ENCODE measurements around the gene PKD1L1. TPM values are rescaled to one million over a fixed set of nuclear protein-coding genes. Genes with fewer than 3 reads are reported as not detected.

Gene PKD1L1
- total RNA-seq, 1 experiment from 2014 or later: not detected

- no TSS peak for BruUV-seq (replicated peaks)
- H3K4me1 Mint-ChIP-seq (ENCODE audit: insufficient read depth, unreplicated experiment): peaks cover 39% of the 10 kb centered on the region
- POLR2A ChIA-PET: no interaction called here
Observed at GRCh38 chr7:47780555-47780954, 167.7 kb downstream of the PKD1L1 start.

GRCh38 chr7:47779341-47779771 is 168.9 kb downstream of the PKD1L1 start:
- Mint-ChIP-seq H3K27me3 (ENCODE audit: insufficient read depth, unreplicated experiment) (no peaks in the 10 kb centered on the region), H3K4me3 (ENCODE audit: unreplicated experiment) (no peak overlapping the region), H3K4me1 (ENCODE audit: insufficient read depth, unreplicated experiment) (peaks cover 30% of the 10 kb centered on the region), H3K36me3 (ENCODE audit: insufficient read depth, unreplicated experiment) (peaks cover 7% of the 10 kb centered on the region), H3K9me3 (ENCODE audit: unreplicated experiment) (no peaks in the 10 kb centered on the region), H3K27ac (ENCODE audit: low read depth, unreplicated experiment) (no peak overlapping the region)
- POLR2A ChIA-PET: interaction anchor here (0.6 kb wide), 1 partner anchor 21 kb away, joined by 3 read pairs; no protein-coding TSS in a partner anchor
- TF ChIP-seq, protein P1, sequence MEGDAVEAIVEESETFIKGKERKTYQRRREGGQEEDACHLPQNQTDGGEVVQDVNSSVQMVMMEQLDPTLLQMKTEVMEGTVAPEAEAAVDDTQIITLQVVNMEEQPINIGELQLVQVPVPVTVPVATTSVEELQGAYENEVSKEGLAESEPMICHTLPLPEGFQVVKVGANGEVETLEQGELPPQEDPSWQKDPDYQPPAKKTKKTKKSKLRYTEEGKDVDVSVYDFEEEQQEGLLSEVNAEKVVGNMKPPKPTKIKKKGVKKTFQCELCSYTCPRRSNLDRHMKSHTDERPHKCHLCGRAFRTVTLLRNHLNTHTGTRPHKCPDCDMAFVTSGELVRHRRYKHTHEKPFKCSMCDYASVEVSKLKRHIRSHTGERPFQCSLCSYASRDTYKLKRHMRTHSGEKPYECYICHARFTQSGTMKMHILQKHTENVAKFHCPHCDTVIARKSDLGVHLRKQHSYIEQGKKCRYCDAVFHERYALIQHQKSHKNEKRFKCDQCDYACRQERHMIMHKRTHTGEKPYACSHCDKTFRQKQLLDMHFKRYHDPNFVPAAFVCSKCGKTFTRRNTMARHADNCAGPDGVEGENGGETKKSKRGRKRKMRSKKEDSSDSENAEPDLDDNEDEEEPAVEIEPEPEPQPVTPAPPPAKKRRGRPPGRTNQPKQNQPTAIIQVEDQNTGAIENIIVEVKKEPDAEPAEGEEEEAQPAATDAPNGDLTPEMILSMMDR (IDR thresholded peaks at IDR 0.05; ENCODE audit: unreplicated experiment): no peak
- intact Hi-C loops (cut with micrococcal nuclease): no loop called here
- BruUV-seq (replicated peaks): no TSS peak
- DNase-seq (ENCODE audit: unreplicated experiment): no peak
- CTCF ChIA-PET: interaction anchor here (0.7 kb wide), 1 partner anchor 207 kb away, joined by 3 read pairs; no protein-coding TSS in a partner anchor

More at GRCh38 chr7:47780555-47780954, 167.7 kb downstream of the PKD1L1 start:
- H3K27ac Mint-ChIP-seq (ENCODE audit: low read depth, unreplicated experiment): no peak overlapping the region
- CTCF ChIA-PET: interaction anchor here (0.7 kb wide), 1 partner anchor 14 kb away, joined by 3 read pairs; no protein-coding TSS in a partner anchor
- H3K27me3 Mint-ChIP-seq (ENCODE audit: insufficient read depth, unreplicated experiment): no peaks in the 10 kb centered on the region
- no peaks in the 10 kb centered on the region for H3K9me3 Mint-ChIP-seq (ENCODE audit: unreplicated experiment)
- DNase-seq (ENCODE audit: unreplicated experiment): no peak
- TF ChIP-seq, protein P1 (IDR thresholded peaks at IDR 0.05; ENCODE audit: unreplicated experiment): no peak
- no peak overlapping the region for H3K4me3 Mint-ChIP-seq (ENCODE audit: unreplicated experiment)
- H3K36me3 Mint-ChIP-seq (ENCODE audit: insufficient read depth, unreplicated experiment): peaks cover 9% of the 10 kb centered on the region
- intact Hi-C loops (cut with micrococcal nuclease): no loop called here

GRCh38 chr7:47778153-47778661 is 170.1 kb downstream of the PKD1L1 start:
- DNase-seq (ENCODE audit: unreplicated experiment): no peak
- no TSS peak for BruUV-seq (replicated peaks)
- H3K9me3 Mint-ChIP-seq (ENCODE audit: unreplicated experiment): no peaks in the 10 kb centered on the region
- H3K27ac Mint-ChIP-seq (ENCODE audit: low read depth, unreplicated experiment): no peak overlapping the region
- no peak overlapping the region for H3K4me3 Mint-ChIP-seq (ENCODE audit: unreplicated experiment)
- TF ChIP-seq, protein P1 (IDR thresholded peaks at IDR 0.05; ENCODE audit: unreplicated experiment): no peak
- intact Hi-C loops (cut with micrococcal nuclease): no loop called here
- ChIA-PET CTCF (interaction anchor here (0.6 to 0.7 kb wide), 2 partner anchors 17 to 37 kb away, joined by 3 read pairs; no protein-coding TSS in a partner anchor), POLR2A (no interaction called here)
- H3K4me1 Mint-ChIP-seq (ENCODE audit: insufficient read depth, unreplicated experiment): peaks cover 26% of the 10 kb centered on the region
- H3K36me3 Mint-ChIP-seq (ENCODE audit: insufficient read depth, unreplicated experiment): peaks cover 7% of the 10 kb centered on the region
- no peaks in the 10 kb centered on the region for H3K27me3 Mint-ChIP-seq (ENCODE audit: insufficient read depth, unreplicated experiment)

DNA sequence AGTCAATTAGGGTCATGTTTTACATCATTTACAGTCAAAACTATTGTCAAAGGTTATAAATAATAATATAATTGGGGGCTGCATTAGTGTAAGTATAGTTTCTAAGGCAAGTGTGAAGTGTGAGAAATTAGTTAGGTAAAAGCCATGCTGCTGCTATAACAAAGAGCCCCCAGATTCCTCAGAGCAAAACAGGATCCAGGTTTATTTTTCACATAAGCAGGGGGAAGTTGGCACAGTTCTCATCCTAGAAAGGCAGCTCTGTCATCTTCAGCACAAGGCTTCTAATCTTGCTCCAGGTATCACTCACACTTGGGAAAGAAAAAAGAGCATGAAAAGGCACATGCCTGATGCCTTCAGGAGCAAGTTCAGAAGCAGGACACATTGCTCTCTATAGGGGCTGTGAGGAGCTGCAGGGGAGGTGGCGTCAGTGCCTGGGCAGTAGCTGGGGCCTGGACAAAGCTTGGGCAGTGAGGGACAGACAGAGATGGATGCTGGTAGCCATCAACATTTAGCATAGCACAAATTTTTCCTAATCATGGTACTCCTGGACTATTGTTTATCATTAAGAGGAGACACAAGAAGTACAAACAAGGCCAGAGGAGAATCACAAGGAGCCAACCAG is 170.6 kb downstream of the PKD1L1 start:
- no peak overlapping the region for H3K4me3 Mint-ChIP-seq (ENCODE audit: unreplicated experiment)
- TF ChIP-seq, protein P1 (IDR thresholded peaks at IDR 0.05; ENCODE audit: unreplicated experiment): no peak
- BruUV-seq (replicated peaks): no TSS peak
- CTCF ChIA-PET: interaction anchor here (0.6 to 0.7 kb wide), 2 partner anchors 16 to 37 kb away, joined by 3 read pairs; no protein-coding TSS in a partner anchor
- POLR2A ChIA-PET: no interaction called here
- peaks cover 21% of the 10 kb centered on the region for H3K4me1 Mint-ChIP-seq (ENCODE audit: insufficient read depth, unreplicated experiment)
- no peaks in the 10 kb centered on the region for H3K9me3 Mint-ChIP-seq (ENCODE audit: unreplicated experiment)
- H3K36me3 Mint-ChIP-seq (ENCODE audit: insufficient read depth, unreplicated experiment): peaks cover 7% of the 10 kb centered on the region
- H3K27ac Mint-ChIP-seq (ENCODE audit: low read depth, unreplicated experiment): no peak overlapping the region
- H3K27me3 Mint-ChIP-seq (ENCODE audit: insufficient read depth, unreplicated experiment): no peaks in the 10 kb centered on the region
- no peak for DNase-seq (ENCODE audit: unreplicated experiment)
- intact Hi-C loops (cut with micrococcal nuclease): no loop called here

All from MCF 10A (cell line).